H1 (cell line): ENCODE data around the gene RAB8B. TPM values are rescaled to one million over a fixed set of nuclear protein-coding genes. Genes with fewer than 3 reads are reported as not detected.

Source experiments
- CTCF ChIA-PET: fragments of 300-600 bp; sonication (Branson Sonifier 250); formaldehyde crosslinking; loops from one replicate; lab custom pipeline; 2021; ENCODE audit not compliant: partially characterized antibody; lab: Charles Lee
- POLR2A ChIA-PET: fragments of 300-600 bp; sonication (Branson Sonifier 250); formaldehyde crosslinking; loops from one replicate; lab custom pipeline; 2021; ENCODE audit warnings: inconsistent platforms; ENCODE audit not compliant: partially characterized antibody; lab: Charles Lee
- DNase-seq, 2 experiments: peaks; one replicate each; pipeline versions ENCODE4 v3.0.0 to v3.0.0-alpha.2; 2010 to 2022; ENCODE audit warnings: low spot score in 2 of 2, low read depth in 1 of 2, mixed read lengths in 1 of 2
- FAIRE-seq: peaks from 2 replicates; lab custom pipeline; 2011; peaks lifted over from hg19 to GRCh38; lab: Jason Lieb, UNC
- H2AFZ ChIP-seq: 2 replicates; pipeline ENCODE4 v1.8.1; 2012; ENCODE audit warnings: low read length, inconsistent platforms
- H2AK5ac ChIP-seq: 2 replicates; pipeline ENCODE4 v1.6.1; 2013; ENCODE audit warnings: low read depth, low read length
- H2BK120ac ChIP-seq: replicated peaks from 2 replicates; pipeline ENCODE3; 2013; ENCODE audit warnings: low read depth, low read length, inconsistent platforms
- H2BK12ac ChIP-seq: 2 replicates; pipeline ENCODE4 v1.6.1; 2013; ENCODE audit warnings: low read depth, low read length
- H2BK15ac ChIP-seq: 2 replicates; pipeline ENCODE4 v1.6.1; 2013; ENCODE audit warnings: low read length
- H2BK20ac ChIP-seq: 2 replicates; pipeline ENCODE4 v1.6.1; 2013; ENCODE audit warnings: low read length
- H2BK5ac ChIP-seq: 2 replicates; pipeline ENCODE4 v1.6.1; 2013; ENCODE audit warnings: low read depth, low read length
- H3K14ac ChIP-seq: 2 replicates; pipeline ENCODE4 v1.6.1; 2013; ENCODE audit warnings: inconsistent platforms; ENCODE audit not compliant: insufficient read length
- H3K18ac ChIP-seq: 2 replicates; pipeline ENCODE4 v1.6.1; 2013; ENCODE audit warnings: low read length; ENCODE audit errors: extremely low read depth
- H3K23ac ChIP-seq: 2 replicates; pipeline ENCODE4 v1.6.1; 2013; ENCODE audit warnings: inconsistent platforms; ENCODE audit not compliant: insufficient read length
- H3K23me2 ChIP-seq: 2 replicates; pipeline ENCODE4 v1.6.1; 2013; ENCODE audit warnings: low read depth, low read length
- H3K27ac ChIP-seq: 2 replicates; pipeline ENCODE4 v1.6.1; 2011; ENCODE audit warnings: low read depth, low read length, inconsistent platforms
- H3K27me3 ChIP-seq, 4 experiments: replicated peaks in 1 of 4; 1 replicate in 1 of 4; 2 replicates in 3 of 4; pipeline versions ENCODE4 v1.6.1 to v1.8.1; 2011 to 2013; ENCODE audit warnings: low read length in 3 of 4, mild to moderate bottlenecking in 3 of 4, inconsistent platforms in 2 of 4, mixed read lengths in 2 of 4, moderate library complexity in 1 of 4; ENCODE audit not compliant: control insufficient read depth in 3 of 4, insufficient read depth in 3 of 4; ENCODE audit errors: extremely low read depth in 1 of 4
- H3K36me3 ChIP-seq, 4 experiments: 2 replicates each; pipeline versions ENCODE4 v1.6.1 to v1.8.1; 2011 to 2013; ENCODE audit warnings: mild to moderate bottlenecking in 4 of 4, low read length in 3 of 4, moderate library complexity in 2 of 4, control low read depth in 1 of 4, inconsistent platforms in 1 of 4; ENCODE audit not compliant: insufficient read depth in 4 of 4, control insufficient read depth in 2 of 4
- H3K4ac ChIP-seq: replicated peaks from 2 replicates; pipeline ENCODE3; 2013; ENCODE audit warnings: low read length, low read depth, mixed read lengths, inconsistent platforms; ENCODE audit not compliant: insufficient read length
- H3K4me1 ChIP-seq, 4 experiments: replicated peaks in 1 of 4; 1 replicate in 1 of 4; 2 replicates in 3 of 4; pipeline versions ENCODE4 v1.6.1 to v1.8.1; 2011 to 2013; ENCODE audit warnings: low read length in 3 of 4, inconsistent platforms in 2 of 4, mixed read lengths in 1 of 4; ENCODE audit not compliant: insufficient read depth in 4 of 4, control insufficient read depth in 3 of 4
- H3K4me2 ChIP-seq, 2 experiments: 2 replicates each; pipeline versions ENCODE4 v1.6.1 to v1.8.1; 2011 to 2013; ENCODE audit warnings: low read depth in 2 of 2, low read length in 2 of 2, control low read depth in 1 of 2, inconsistent platforms in 1 of 2, mild to moderate bottlenecking in 1 of 2; ENCODE audit not compliant: insufficient read depth in 1 of 2
- H3K4me3 ChIP-seq, 4 experiments: fragments of 200-600, 300-600 bp in 1 of 4; sonication (generic), shearing (Covaris generic), sonication (Bioruptor Twin) in 1 of 4; 2 replicates each; pipeline versions ENCODE4 v1.5.1 to v1.8.1; 2011 to 2016; ENCODE audit warnings: low read length in 4 of 4, low read depth in 3 of 4, control low read depth in 2 of 4, inconsistent platforms in 2 of 4, mild to moderate bottlenecking in 2 of 4, mixed read lengths in 1 of 4, moderate library complexity in 1 of 4; ENCODE audit not compliant: insufficient read depth in 2 of 4; ENCODE audit errors: extremely low read depth in 1 of 4
- H3K56ac ChIP-seq: replicated peaks from 2 replicates; pipeline ENCODE3; 2013; ENCODE audit warnings: low read depth, mild to moderate bottlenecking, mixed read lengths, low read length, inconsistent platforms; ENCODE audit not compliant: insufficient read length
- H3K79me1 ChIP-seq: 2 replicates; pipeline ENCODE4 v1.6.1; 2013; ENCODE audit warnings: low read depth, low read length, control low read depth
- H3K79me2 ChIP-seq, 2 experiments: 2 replicates each; pipeline versions ENCODE4 v1.6.1 to v1.8.1; 2012 to 2013; ENCODE audit warnings: low read length in 2 of 2, mild to moderate bottlenecking in 2 of 2, inconsistent platforms in 1 of 2; ENCODE audit not compliant: insufficient read depth in 2 of 2, control insufficient read depth in 1 of 2
- H3K9ac ChIP-seq, 4 experiments: replicated peaks in 1 of 4; 1 replicate in 1 of 4; 2 replicates in 3 of 4; pipeline versions ENCODE4 v1.6.1 to v1.8.1; 2011 to 2013; ENCODE audit warnings: low read depth in 3 of 4, low read length in 3 of 4, control low read depth in 2 of 4, mild to moderate bottlenecking in 2 of 4, moderate library complexity in 2 of 4, inconsistent platforms in 1 of 4; ENCODE audit errors: extremely low read depth in 1 of 4
- H3K9me3 ChIP-seq, 2 experiments: 2 replicates each; pipeline versions ENCODE4 v1.6.1 to v1.8.1; 2012 to 2013; ENCODE audit warnings: mild to moderate bottlenecking in 2 of 2, moderate library complexity in 2 of 2, control low read depth in 1 of 2, inconsistent platforms in 1 of 2, low read depth in 1 of 2, low read length in 1 of 2, mixed read lengths in 1 of 2; ENCODE audit not compliant: insufficient read depth in 2 of 2
- H4K20me1 ChIP-seq, 2 experiments: replicated peaks in 1 of 2; 2 replicates each; pipeline versions ENCODE3 to v1.8.1; 2011 to 2013; ENCODE audit warnings: inconsistent platforms in 2 of 2, low read length in 2 of 2, mild to moderate bottlenecking in 1 of 2; ENCODE audit not compliant: insufficient read depth in 2 of 2, control insufficient read depth in 1 of 2
- H4K5ac ChIP-seq: 2 replicates; pipeline ENCODE4 v1.6.1; 2013; ENCODE audit warnings: low read length, low read depth, mixed read lengths, inconsistent platforms; ENCODE audit not compliant: insufficient read length
- H4K8ac ChIP-seq: 2 replicates; pipeline ENCODE4 v1.8.0; 2013; ENCODE audit warnings: mild to moderate bottlenecking, moderate library complexity, low read length, inconsistent platforms; ENCODE audit not compliant: insufficient read depth; ENCODE audit errors: extremely low read depth
- H4K91ac ChIP-seq: replicated peaks from 2 replicates; pipeline ENCODE3; 2013; ENCODE audit warnings: low read length, mixed read lengths, inconsistent platforms; ENCODE audit not compliant: insufficient read length
- CBX5 ChIP-seq: fragments of 300-800, 300-1000 bp; sonication (generic); IDR thresholded peaks from 2 replicates; pipeline ENCODE4 v1.7.1; 2016; ENCODE audit warnings: antibody characterized with exemption, low read length, low read depth
- RXRA ChIP-seq: IDR thresholded peaks from 2 replicates; pipeline ENCODE4 v1.6.1; 2011; ENCODE audit warnings: low read depth, mild to moderate bottlenecking, low read length, moderate library complexity; ENCODE audit not compliant: insufficient read depth
- WGBS, 2 experiments: shearing (Covaris generic) in 1 of 2; methylation state at CpG; one replicate each; pipeline versions ENCODE4 v1.1.6 to v1.1.7; 2013 to 2015; ENCODE audit warnings: low lambda C conversion rate in 2 of 2, mixed read lengths in 2 of 2, inconsistent platforms in 1 of 2, low coverage in 1 of 2, missing lambda C conversion rate in 1 of 2; ENCODE audit not compliant: insufficient replicate concordance in 2 of 2, insufficient coverage in 1 of 2, insufficient read length in 1 of 2; ENCODE audit errors: extremely low coverage in 1 of 2, missing lambda C conversion rate in 1 of 2; 5-methylcytosine and 5-hydroxymethylcytosine counted together
- polyA plus RNA-seq, 7 experiments: library from polyadenylated mRNA; depleted of rRNA in 3 of 7; stranded (reverse) in 5 of 7; unstranded in 2 of 7; fragments of >200 nt in 5 of 7; fragments of 200-250 nt in 2 of 7; gene quantifications; 1 replicate in 5 of 7; 2 replicates in 1 of 7; 4 replicates in 1 of 7; pipeline versions ENCODE4 v1.2.1 to v1.2.3, GENCODE V29; 2011 to 2013; ENCODE audit warnings: missing spikeins in 2 of 7, mixed read lengths in 2 of 7
- total RNA-seq: library from RNA; stranded (reverse); fragmentation: NEBNext Ultra II Directional; extraction: Animal tissue kit (Norgen Biotek cat#: 25700); gene quantifications from 2 replicates; pipeline ENCODE4 v1.2.1, GENCODE V29; 2021

RAB8B gene
- total and polyA plus RNA-seq, 2 of the 8 experiments (the other 6 are each of a cell fraction or from before 2014, with no cell fraction given) = 9.5 to 47.8 TPM

DNA sequence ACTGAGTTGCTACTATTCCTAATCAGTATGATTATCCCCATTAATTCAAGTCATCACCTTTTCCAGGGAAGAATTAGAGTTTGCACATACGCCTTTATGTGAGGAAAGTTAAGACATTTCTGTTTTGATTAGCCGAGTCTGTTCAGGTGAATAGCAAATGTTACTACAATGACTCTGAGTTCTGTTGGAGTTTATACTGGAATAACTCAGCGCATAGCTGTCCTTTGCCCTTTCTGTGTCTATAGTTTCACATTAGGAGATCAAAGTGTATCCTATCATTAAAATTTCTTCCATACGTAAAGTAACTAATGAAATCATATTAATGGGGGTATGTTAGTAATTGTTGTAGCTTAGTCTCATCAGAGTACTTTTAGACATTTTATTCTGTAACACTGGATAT, 4.9 kb downstream of the RAB8B start:
- no peak for FAIRE-seq
- Histone ChIP-seq H2BK120ac (no peak overlapping the region), H3K36me3 (no peaks in the 10 kb centered on the region), H2BK20ac (no peak overlapping the region), H3K14ac (no peak overlapping the region), H2BK5ac (no peak overlapping the region)
- CTCF ChIA-PET = interaction anchor here (0.8 to 2.3 kb wide), 4 partner anchors 9 to 337 kb away, joined by 3 to 10 read pairs (median 3); no protein-coding TSS in a partner anchor
- TF ChIP-seq CBX5 = no peak
- TF ChIP-seq RXRA = no peak
- TF ChIP-seq, all 59 proteins: peak for 0
- Histone ChIP-seq H4K8ac (no peak overlapping the region), H3K4me1 (peaks cover 0 to 15% (median 10%) of the 10 kb centered on the region in 4 experiments; a peak in 5 of 7 replicates), H3K27ac (no peak overlapping the region), H3K4me2 (no peak overlapping the region), H3K4ac (no peak overlapping the region), H2BK12ac (no peak overlapping the region), H4K20me1 (peaks cover 0 to 3% of the 10 kb centered on the region in 2 experiments), H3K23ac (no peak overlapping the region), H3K79me1 (peaks cover 7% of the 10 kb centered on the region; the same call in 1 of the 2 replicates), H3K9me3 (no peaks in the 10 kb centered on the region), H3K18ac (no peak overlapping the region), H3K4me3 (no peak overlapping the region), H2BK15ac (no peak overlapping the region), H3K23me2 (peaks cover 6% of the 10 kb centered on the region; the same call in 1 of the 2 replicates), H3K9ac (no peak overlapping the region), H3K79me2 (peaks cover 9 to 89% of the 10 kb centered on the region in 2 experiments), H3K27me3 (no peaks in the 10 kb centered on the region), H4K91ac (no peak overlapping the region), H2AFZ (no peak overlapping the region), H3K56ac (no peak overlapping the region), H4K5ac (no peak overlapping the region), H2AK5ac (no peak overlapping the region)
- POLR2A ChIA-PET = interaction anchor here (0.9 to 1.2 kb wide), 2 partner anchors 15 to 147 kb away, joined by 3 read pairs; no protein-coding TSS in a partner anchor
- DNase-seq = no peak
- WGBS, 2 experiments = 91% methylated on average over 4 of the region's 4 CpGs; no CpG with 5 or more reads in 1 of the 2 experiments
